ENCODE data around the gene MICALL2.

DNA sequence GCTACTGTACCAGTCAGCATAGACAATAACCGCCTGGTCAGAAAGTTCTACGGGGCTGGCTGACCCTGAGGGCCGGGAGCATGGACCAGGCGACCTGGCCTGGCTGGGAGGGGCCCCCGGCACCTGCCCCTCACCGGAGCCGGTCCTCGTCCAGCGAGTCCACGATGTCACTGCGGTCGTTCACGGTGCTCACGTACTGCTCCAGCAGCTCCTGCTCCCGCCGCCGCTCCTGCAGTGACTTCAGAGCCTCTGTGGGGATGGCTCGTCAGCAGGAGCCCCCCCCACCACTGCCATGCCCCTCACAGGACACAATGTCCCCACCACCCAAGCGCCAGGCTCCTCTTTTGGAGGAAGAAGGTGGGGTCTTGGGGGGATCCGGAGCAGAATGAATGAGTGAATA lies 22.7 kb downstream of the MICALL2 start:
- TF ChIP-seq CTCF (conservative IDR thresholded peaks at IDR 0.05 in 1 of 2, IDR thresholded peaks at IDR 0.05 in 1 of 2; ENCODE audit: low read depth in 1 of 2, low read length in 2 of 2), result no peak
- TF ChIP-seq EZH2 (IDR thresholded peaks at IDR 0.05; ENCODE audit: low read length, missing control alignments), result no peak

All from fibroblast of lung (primary cell).